Body of pancreas (tissue), 4 donors: ENCODE results near the gene LEP.

ENCODE experiments used
- POLR2A ChIP-seq, 3 donors: fragments of 450-650 bp; IDR thresholded peaks; one replicate each; pipeline ENCODE4 v1.6.1; 2016; ENCODE audit warnings: antibody characterized with exemption in 3 of 3, mild to moderate bottlenecking in 2 of 3
- TF ChIP-seq, protein P1 (sequence below), 7 experiments: fragments of 450-650 bp in 4 of 7; fragments of 200-600 bp in 3 of 7; sonication (generic) in 3 of 7; IDR thresholded peaks; one replicate each; pipeline ENCODE4 v1.5.1; 2016 to 2019; ENCODE audit warnings: antibody characterized with exemption in 7 of 7

DNA sequence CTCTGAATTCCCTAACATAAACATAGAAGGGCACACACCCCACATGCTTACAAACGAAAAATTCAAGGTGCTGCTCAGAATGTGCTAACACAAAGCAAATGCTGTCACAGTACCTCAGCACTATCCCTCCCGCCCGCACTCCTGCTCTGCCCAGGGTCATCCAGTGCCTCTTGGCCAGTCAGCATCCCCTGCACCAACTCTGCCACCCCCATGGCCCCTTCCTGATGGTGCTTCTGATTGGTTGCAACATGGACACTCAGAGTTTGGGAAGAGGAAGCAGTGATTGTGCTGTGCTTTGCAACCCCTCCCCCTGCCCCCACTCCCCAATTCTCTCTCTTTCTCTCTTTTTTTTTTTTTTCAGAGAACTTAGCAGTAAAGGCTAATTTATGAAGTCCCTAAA is 13.8 kb upstream of the LEP start:
- TF ChIP-seq POLR2A (IDR thresholded peaks at IDR 0.05): no peak
- TF ChIP-seq, protein P1, sequence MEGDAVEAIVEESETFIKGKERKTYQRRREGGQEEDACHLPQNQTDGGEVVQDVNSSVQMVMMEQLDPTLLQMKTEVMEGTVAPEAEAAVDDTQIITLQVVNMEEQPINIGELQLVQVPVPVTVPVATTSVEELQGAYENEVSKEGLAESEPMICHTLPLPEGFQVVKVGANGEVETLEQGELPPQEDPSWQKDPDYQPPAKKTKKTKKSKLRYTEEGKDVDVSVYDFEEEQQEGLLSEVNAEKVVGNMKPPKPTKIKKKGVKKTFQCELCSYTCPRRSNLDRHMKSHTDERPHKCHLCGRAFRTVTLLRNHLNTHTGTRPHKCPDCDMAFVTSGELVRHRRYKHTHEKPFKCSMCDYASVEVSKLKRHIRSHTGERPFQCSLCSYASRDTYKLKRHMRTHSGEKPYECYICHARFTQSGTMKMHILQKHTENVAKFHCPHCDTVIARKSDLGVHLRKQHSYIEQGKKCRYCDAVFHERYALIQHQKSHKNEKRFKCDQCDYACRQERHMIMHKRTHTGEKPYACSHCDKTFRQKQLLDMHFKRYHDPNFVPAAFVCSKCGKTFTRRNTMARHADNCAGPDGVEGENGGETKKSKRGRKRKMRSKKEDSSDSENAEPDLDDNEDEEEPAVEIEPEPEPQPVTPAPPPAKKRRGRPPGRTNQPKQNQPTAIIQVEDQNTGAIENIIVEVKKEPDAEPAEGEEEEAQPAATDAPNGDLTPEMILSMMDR (IDR thresholded peaks at IDR 0.05): no peak
